ENCODE measurements around the gene COL6A2.

The COL6A2 gene

GRCh38 chr21:46117586-46118315, 19.8 kb downstream of the COL6A2 start:
- Mint-ChIP-seq H3K4me1 (no peaks in the 10 kb centered on the region), H3K4me3 (no peak overlapping the region), H3K9me3 (peaks cover 4% of the 10 kb centered on the region), H3K27ac (no peak overlapping the region), H3K36me3 (no peaks in the 10 kb centered on the region), H3K27me3 (no peaks in the 10 kb centered on the region)
- CTCF ChIA-PET: no interaction called here
- DNase-seq: peak; percentile 8

- H3K27me3 Mint-ChIP-seq: no peaks in the 10 kb centered on the region
- peaks cover 3% of the 10 kb centered on the region for H3K9me3 Mint-ChIP-seq
- H3K36me3 Mint-ChIP-seq: no peaks in the 10 kb centered on the region
- DNase-seq: peak; percentile 11
- no peak overlapping the region for H3K4me3 Mint-ChIP-seq
- CTCF ChIA-PET: no interaction called here
- no peaks in the 10 kb centered on the region for H3K4me1 Mint-ChIP-seq
- no peak overlapping the region for H3K27ac Mint-ChIP-seq
Measured at GRCh38 chr21:46118316-46119143, 20.6 kb downstream of the COL6A2 start.

- no peak overlapping the region for H3K27ac Mint-ChIP-seq
- no peaks in the 10 kb centered on the region for H3K9me3 Mint-ChIP-seq
- no peaks in the 10 kb centered on the region for H3K27me3 Mint-ChIP-seq
- peak; percentile 19 for DNase-seq
- H3K4me3 Mint-ChIP-seq: no peak overlapping the region
- H3K36me3 Mint-ChIP-seq: no peaks in the 10 kb centered on the region
- no peaks in the 10 kb centered on the region for H3K4me1 Mint-ChIP-seq
- CTCF ChIA-PET: no interaction called here
Measured at GRCh38 chr21:46119144-46119636, 21.3 kb downstream of the COL6A2 start.

DNA sequence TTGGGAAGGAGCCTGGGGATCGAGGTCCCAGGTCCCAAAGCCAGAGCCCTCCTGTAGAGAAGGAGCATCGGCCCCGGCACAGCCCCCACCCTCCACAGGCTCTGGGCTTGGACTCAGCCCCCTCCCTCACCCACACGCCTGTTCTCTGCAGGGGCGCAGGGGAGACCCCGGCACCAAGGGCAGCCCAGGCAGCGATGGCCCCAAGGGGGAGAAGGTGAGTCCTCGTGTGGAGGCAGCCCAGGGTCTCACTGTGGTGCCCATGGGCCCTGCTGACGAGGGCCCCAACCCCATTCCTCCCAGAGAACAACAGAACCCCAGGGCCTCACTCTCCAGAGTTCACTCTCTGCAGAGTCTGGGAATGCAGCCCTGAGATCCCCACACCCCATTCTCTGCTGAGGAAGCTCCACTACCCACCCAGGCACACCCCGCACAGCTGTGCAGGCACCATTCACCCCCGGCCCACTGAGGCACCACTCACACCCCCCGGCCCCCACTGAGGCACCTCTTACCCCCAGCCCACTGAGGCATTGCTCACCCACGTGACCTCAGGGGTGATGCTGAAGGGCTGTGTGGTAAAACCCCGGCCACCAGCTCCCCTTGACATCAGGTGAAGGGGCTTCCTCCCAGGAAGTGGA, 21.8 kb downstream of the COL6A2 start:
- no peaks in the 10 kb centered on the region for H3K9me3 Mint-ChIP-seq
- CTCF ChIA-PET: no interaction called here
- DNase-seq: peak; percentile 17
- no peaks in the 10 kb centered on the region for H3K27me3 Mint-ChIP-seq
- no peaks in the 10 kb centered on the region for H3K4me1 Mint-ChIP-seq
- H3K36me3 Mint-ChIP-seq: no peaks in the 10 kb centered on the region
- no peak overlapping the region for H3K4me3 Mint-ChIP-seq
- no peak overlapping the region for H3K27ac Mint-ChIP-seq

DNA sequence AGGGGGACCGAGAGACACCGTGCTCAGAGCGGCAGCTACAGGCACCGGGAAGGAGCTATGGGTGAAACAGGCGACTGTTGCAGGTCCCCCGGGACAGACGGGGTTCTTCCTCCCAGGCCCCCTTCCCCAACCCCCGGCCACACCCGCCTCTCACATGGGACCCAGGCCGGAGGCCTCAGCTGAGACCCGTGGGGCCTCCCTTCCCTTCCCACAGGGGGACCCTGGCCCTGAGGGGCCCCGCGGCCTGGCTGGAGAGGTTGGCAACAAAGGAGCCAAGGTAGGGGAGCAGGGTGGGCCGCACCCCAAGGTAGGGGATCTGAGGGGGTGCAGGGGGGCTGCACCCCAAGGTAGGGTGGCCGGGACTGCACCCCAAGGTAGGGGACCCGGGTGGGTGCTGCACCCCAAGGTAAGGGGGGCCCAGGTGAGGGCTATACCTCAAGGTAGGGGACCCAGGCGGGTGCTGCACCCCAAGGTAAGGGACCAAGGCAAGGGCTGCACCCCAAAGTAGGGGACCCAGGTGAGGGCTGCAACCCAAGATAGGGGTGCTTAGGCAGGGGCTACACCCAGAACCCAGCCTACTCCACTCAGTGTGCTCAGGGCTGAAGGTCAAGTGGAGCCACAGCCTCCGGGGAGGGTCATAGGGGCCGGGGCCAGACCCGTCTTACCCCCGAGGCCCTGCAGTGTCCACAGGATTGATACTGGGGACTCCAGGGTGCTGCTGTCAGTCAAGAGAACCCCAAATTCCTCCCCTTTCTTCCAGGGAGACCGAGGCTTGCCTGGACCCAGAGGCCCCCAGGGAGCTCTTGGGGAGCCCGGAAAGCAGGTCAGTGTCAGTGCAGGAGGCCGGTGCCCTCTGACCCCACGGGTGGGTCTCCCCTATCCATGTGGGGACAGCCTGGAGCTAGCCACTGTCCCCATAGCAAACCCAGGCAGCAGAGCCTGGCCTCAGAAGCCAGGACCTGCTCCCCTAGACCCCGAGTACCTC, 22.7 kb downstream of the COL6A2 start:
- Mint-ChIP-seq H3K4me1 (no peaks in the 10 kb centered on the region), H3K27me3 (no peaks in the 10 kb centered on the region), H3K4me3 (no peak overlapping the region), H3K9me3 (no peaks in the 10 kb centered on the region), H3K36me3 (no peaks in the 10 kb centered on the region), H3K27ac (no peak overlapping the region)
- CTCF ChIA-PET: no interaction called here
- DNase-seq: peak; percentile 8

DNA sequence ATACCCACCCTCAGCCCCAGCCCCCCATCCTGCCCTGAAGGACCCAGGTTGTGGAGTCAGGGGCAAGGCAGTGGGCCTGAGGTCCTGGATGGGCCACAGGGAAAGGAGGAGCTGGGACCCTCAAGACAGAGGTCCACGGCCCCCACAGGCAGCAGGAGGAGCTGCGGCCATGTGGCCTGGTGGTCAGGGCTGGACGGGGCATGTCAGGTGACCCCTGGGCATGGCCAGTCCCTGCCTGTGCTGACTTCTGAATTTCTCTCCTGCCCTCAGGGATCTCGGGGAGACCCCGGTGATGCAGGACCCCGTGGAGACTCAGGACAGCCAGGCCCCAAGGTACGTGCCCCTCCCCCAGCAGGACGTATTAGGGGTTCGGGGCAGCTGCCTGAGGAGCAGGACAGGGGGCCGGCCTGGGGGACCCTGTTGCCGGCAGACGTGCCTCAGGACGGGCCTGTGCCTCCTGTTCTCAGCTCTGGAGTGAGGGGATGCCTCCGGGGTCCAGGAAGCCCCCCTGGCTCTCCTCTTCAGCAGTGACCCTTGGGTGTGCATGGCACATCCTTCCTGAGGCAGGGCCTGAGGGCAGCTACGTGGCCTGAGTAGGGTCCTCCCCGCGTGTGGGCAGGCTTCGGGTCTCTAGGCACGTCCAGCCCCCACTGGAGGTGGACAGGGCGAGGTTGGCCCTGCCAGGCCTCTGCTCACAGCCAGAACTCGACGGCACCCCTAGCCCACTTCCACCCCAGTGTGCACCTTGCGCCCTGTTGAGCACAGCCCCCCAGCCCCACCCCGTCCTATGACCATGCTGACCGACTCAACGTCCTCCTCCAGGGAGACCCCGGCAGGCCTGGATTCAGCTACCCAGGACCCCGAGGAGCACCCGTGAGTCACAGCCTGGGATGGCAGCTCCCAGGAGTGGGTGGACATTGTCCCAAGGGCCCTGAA, 23.6 kb downstream of the COL6A2 start:
- Mint-ChIP-seq H3K9me3 (no peaks in the 10 kb centered on the region), H3K27ac (no peak overlapping the region), H3K27me3 (no peaks in the 10 kb centered on the region), H3K4me3 (no peak overlapping the region), H3K36me3 (no peaks in the 10 kb centered on the region), H3K4me1 (no peaks in the 10 kb centered on the region)
- peak; percentile 18 for DNase-seq
- CTCF ChIA-PET: no interaction called here

GRCh38 chr21:46122237-46122671, 24.3 kb downstream of the COL6A2 start:
- DNase-seq: no peak
- H3K27ac Mint-ChIP-seq: no peak overlapping the region
- no peaks in the 10 kb centered on the region for H3K36me3 Mint-ChIP-seq
- no peak overlapping the region for H3K4me3 Mint-ChIP-seq
- no peaks in the 10 kb centered on the region for H3K4me1 Mint-ChIP-seq
- CTCF ChIA-PET: no interaction called here
- H3K27me3 Mint-ChIP-seq: no peaks in the 10 kb centered on the region
- no peaks in the 10 kb centered on the region for H3K9me3 Mint-ChIP-seq

DNA sequence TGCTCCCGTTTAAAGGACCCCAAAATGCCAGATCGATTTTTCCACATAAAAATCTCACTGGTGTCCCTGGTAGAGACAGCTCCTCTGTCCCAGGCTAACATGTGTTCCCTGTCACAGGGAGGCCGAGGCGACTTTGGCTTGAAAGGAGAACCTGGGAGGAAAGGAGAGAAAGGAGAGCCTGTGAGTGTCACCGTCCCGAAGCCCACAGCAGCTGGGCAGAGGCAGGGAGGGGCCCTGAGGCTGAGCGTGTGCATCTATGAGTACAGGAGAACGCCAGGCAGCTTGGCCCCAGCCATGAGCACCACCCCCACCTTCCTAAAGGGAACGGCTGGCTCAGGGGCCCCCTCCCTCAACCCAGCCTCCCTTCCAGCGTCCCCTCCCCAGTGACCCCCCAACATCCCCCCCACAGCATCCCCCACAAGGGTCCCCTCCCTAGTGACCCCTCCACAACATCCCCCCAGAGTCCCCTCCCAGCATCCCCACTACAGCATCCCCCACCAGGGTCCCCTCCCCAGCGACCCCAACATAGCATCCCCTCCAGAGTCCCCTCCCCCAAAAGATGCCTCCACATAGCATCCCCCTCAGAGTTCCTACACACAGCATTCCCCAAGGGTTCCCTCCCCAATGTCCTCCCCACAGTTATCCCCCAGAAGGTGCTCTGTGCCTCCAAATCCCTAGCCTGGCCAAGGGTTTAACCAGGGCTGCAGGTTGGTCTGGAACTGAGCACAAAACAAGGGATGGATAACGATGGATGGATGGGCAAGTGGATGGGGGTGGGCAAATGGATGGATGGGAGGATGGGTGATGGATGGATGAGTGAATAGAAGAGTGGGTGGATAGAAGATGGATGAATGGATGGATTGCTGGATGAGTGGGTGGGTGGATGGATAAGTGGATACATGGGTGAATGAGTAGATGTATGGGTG, 25.1 kb downstream of the COL6A2 start:
- Mint-ChIP-seq H3K4me3 (no peak overlapping the region), H3K4me1 (no peaks in the 10 kb centered on the region), H3K27me3 (no peaks in the 10 kb centered on the region), H3K36me3 (no peaks in the 10 kb centered on the region), H3K9me3 (no peaks in the 10 kb centered on the region), H3K27ac (no peak overlapping the region)
- peak; percentile 18 for DNase-seq
- CTCF ChIA-PET: no interaction called here

DNA sequence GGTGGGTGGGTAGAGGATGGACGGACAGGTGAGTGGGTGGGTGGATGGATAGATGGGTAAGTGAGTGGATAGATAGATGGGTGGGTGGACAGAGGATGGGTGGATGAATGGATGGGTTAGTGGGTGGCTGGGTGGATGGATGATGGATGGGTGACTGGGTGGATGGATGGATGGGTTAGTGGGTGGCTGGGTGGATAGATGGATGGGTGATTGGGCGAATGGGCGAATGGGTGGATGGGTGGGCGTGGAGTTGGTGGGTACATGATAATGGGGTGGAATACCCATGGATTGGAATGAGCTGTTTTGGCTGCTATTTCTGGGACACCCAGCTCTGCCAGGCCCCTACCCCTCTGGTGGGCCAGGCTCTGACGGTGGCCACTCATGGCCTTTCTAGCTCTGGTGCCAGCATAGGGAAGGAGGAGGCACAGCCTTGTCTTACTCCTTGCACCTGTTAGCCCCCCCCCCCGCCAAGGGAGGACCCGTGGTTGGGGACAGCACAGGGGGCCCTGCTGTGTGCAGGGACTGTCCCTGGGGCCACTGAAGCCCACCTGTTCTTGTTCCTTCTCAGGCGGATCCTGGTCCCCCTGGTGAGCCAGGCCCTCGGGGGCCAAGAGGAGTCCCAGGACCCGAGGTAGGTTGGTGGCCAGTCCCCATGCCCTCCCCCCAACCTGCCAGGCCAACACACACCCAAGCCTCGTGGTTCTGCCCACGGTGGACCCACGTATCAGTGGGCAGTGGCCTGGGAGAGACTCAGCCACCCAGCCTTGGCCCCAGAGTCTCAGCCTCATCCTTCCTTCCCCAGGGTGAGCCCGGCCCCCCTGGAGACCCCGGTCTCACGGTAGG, 26.4 kb downstream of the COL6A2 start:
- H3K27ac Mint-ChIP-seq: peak overlapping the region; percentile 45
- H3K9me3 Mint-ChIP-seq: no peaks in the 10 kb centered on the region
- no peaks in the 10 kb centered on the region for H3K4me1 Mint-ChIP-seq
- peak; percentile 16 for DNase-seq
- H3K27me3 Mint-ChIP-seq: no peaks in the 10 kb centered on the region
- no peak overlapping the region for H3K4me3 Mint-ChIP-seq
- CTCF ChIA-PET: no interaction called here
- H3K36me3 Mint-ChIP-seq: no peaks in the 10 kb centered on the region

GRCh38 chr21:46124926-46125845, 27.3 kb downstream of the COL6A2 start:
- no peaks in the 10 kb centered on the region for H3K9me3 Mint-ChIP-seq
- H3K27ac Mint-ChIP-seq: peak overlapping the region; percentile 45
- no peaks in the 10 kb centered on the region for H3K27me3 Mint-ChIP-seq
- H3K4me1 Mint-ChIP-seq: no peaks in the 10 kb centered on the region
- H3K4me3 Mint-ChIP-seq: no peak overlapping the region
- DNase-seq: peak; percentile 5
- H3K36me3 Mint-ChIP-seq: no peaks in the 10 kb centered on the region
- CTCF ChIA-PET: no interaction called here

DNA sequence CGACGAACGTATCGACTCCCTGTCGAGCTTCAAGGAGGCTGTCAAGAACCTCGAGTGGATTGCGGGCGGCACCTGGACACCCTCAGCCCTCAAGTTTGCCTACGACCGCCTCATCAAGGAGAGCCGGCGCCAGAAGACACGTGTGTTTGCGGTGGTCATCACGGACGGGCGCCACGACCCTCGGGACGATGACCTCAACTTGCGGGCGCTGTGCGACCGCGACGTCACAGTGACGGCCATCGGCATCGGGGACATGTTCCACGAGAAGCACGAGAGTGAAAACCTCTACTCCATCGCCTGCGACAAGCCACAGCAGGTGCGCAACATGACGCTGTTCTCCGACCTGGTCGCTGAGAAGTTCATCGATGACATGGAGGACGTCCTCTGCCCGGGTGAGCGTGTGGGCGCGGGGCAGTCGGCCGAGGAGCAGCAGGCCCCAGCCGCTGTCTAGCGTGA, 28.0 kb downstream of the COL6A2 start:
- Mint-ChIP-seq H3K4me3 (no peak overlapping the region), H3K36me3 (no peaks in the 10 kb centered on the region), H3K4me1 (no peaks in the 10 kb centered on the region)

More for the DNA sequence above, 28.0 kb downstream of the COL6A2 start:
- CTCF ChIA-PET: no interaction called here
- Mint-ChIP-seq H3K9me3 (no peaks in the 10 kb centered on the region), H3K27ac (no peak overlapping the region), H3K27me3 (no peaks in the 10 kb centered on the region)
- peak; percentile 11 for DNase-seq
